Measurements from ENCODE around the gene HNRNPA3. TPM values are rescaled to one million over a fixed set of nuclear protein-coding genes. Genes with fewer than 3 reads are reported as not detected.
"Not testable (repeated sequence)": the region's sequence is repeated elsewhere in the genome, so short reads cannot be mapped to it uniquely, and the experiment has no call there.

HNRNPA3 gene
- total RNA-seq, 2 experiments from 2014 or later, result 292 to 308 TPM

DNA sequence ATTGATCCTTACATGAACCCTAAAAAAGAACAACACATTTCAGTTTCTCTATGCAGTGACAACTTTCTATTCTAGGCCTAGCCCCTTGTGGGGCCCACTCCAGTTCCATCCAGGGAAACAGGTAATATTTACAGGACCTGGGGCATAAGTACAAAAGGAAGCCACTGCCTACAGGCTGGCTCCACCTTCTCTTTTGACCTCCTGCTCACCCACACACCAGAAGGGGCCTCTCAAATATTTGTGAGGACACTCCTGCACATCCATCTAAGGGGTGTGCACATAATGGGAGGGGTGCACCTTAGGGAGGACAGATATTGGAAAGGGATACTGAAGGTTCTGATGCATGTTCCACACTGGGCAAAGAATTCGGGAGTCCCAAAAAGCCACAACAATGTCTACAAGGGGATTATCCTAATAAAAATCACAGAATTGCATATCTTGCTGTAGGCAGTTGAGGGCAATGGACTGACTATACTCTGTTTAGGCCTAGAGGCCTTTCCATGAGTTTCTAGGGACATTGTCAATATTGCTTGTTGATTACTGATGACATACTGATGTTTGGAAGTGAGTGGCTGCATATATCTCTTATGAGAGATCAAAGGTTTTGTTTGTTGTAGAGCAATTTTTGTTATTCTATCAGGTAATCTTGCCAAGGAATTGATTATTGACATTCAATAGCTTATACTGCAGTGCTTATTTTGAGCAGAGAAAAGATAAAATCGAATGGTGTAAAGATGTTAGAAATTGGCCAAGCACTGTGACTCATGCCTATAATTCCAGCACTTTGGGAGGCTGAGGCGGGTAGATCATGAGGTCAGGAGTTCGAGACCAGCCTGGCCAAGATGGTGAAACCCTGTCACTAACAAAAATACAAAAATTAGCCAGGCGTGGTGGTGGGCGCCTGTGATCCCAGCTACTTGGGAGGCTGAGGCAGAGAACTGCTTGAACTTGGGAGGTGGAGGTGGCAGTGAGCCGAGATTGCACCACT lies 23.8 kb upstream of the HNRNPA3 start:
- Mint-ChIP-seq H3K9me3 (no peaks in the 10 kb centered on the region), H3K27ac (no peak overlapping the region), H3K4me3 (no peak overlapping the region), H3K27me3 (no peaks in the 10 kb centered on the region), H3K36me3 (ENCODE audit: low read depth) (no peaks in the 10 kb centered on the region), H3K4me1 (ENCODE audit: low read depth) (peaks cover 3% of the 10 kb centered on the region)
- ChIA-PET POLR2A (no interaction called here), CTCF (interaction anchor here (1.4 to 3.2 kb wide), 2 partner anchors 24 to 147 kb away, joined by 6 to 20 read pairs; no protein-coding TSS in a partner anchor)
- TF ChIP-seq, protein P1, sequence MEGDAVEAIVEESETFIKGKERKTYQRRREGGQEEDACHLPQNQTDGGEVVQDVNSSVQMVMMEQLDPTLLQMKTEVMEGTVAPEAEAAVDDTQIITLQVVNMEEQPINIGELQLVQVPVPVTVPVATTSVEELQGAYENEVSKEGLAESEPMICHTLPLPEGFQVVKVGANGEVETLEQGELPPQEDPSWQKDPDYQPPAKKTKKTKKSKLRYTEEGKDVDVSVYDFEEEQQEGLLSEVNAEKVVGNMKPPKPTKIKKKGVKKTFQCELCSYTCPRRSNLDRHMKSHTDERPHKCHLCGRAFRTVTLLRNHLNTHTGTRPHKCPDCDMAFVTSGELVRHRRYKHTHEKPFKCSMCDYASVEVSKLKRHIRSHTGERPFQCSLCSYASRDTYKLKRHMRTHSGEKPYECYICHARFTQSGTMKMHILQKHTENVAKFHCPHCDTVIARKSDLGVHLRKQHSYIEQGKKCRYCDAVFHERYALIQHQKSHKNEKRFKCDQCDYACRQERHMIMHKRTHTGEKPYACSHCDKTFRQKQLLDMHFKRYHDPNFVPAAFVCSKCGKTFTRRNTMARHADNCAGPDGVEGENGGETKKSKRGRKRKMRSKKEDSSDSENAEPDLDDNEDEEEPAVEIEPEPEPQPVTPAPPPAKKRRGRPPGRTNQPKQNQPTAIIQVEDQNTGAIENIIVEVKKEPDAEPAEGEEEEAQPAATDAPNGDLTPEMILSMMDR (IDR thresholded peaks at IDR 0.05), result no peak
- ATAC-seq (no peak), DNase-seq (no peak)
- intact Hi-C loops (cut with micrococcal nuclease), result no loop called here

DNA sequence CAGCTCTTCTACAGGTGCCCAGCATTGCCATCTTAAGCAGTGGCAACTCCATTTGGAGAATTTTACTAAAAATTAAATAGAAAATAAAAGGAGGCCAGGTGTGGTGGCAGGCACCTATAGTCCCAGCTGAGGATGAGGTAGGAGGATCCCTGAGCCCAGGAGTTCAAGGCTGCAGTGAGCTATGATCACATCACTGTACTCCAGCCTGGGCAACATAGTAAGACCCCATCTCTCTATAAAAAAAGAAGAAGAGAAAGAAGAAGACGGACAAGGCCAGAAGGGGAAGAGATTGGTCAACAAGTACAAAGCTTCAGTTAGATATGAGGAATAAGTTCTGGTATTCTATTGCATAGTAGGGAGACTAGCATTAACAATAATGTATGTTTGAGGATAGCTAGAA lies 21.7 kb upstream of the HNRNPA3 start:
- CTCF ChIA-PET, result interaction anchor here (3.2 kb wide), 1 partner anchor 26 kb away, joined by 20 read pairs; no protein-coding TSS in a partner anchor
- POLR2A ChIA-PET, result no interaction called here
- H3K27me3 Mint-ChIP-seq, result no peaks in the 10 kb centered on the region
- no peak overlapping the region for H3K4me3 Mint-ChIP-seq
- DNase-seq (no peak), ATAC-seq (no peak)
- intact Hi-C loops (cut with micrococcal nuclease), result no loop called here
- TF ChIP-seq, protein P1 (IDR thresholded peaks at IDR 0.05), result no peak
- no peaks in the 10 kb centered on the region for H3K36me3 Mint-ChIP-seq (ENCODE audit: low read depth)
- H3K9me3 Mint-ChIP-seq, result no peaks in the 10 kb centered on the region
- no peak overlapping the region for H3K27ac Mint-ChIP-seq
- peaks cover 3% of the 10 kb centered on the region for H3K4me1 Mint-ChIP-seq (ENCODE audit: low read depth)

DNA sequence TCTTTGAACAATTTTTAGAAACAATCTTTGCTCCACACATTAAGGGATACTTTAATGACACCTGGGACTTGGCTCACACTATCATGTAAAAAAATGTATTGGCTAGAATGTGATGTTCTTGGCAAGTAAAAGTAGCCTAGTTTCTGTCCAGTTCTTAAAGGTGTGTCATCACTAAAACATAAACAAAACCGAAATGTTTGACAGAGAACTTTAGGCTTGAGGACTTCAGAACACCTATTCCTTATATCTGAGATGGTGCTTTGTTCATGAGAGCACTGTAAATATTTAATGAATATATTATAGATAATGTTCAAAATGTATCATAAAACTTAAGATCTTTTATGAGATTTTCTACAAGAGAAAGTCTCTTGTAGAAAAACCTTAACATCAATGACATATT lies 19.8 kb upstream of the HNRNPA3 start:
- intact Hi-C loops (cut with micrococcal nuclease), result no loop called here
- no peak overlapping the region for H3K27ac Mint-ChIP-seq

DNA sequence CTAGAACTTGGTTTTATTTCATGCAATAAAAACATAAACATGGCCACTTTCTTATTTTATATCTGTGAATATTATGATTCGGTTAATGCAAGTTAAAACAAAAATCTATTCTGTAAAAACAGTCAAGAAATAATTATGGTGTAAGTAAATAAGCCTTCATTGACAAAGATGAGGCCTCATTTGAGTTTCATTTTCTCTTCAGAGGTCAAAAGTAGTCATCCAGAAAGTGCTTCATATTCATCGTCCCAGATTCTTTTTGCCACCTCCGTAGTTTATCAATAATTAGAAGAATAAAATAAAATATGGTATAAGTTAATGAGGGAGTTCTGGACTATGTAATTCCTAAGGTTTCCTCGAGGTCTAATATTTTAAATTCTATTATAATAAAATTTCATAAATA lies 19.4 kb upstream of the HNRNPA3 start:
- POLR2A ChIA-PET, result no interaction called here
- Mint-ChIP-seq H3K4me1 (ENCODE audit: low read depth) (peaks cover 3% of the 10 kb centered on the region), H3K4me3 (no peak overlapping the region), H3K27me3 (no peaks in the 10 kb centered on the region), H3K27ac (no peak overlapping the region), H3K9me3 (no peaks in the 10 kb centered on the region), H3K36me3 (ENCODE audit: low read depth) (no peaks in the 10 kb centered on the region)
- no peak for ATAC-seq
- DNase-seq, result no peak
- CTCF ChIA-PET, result interaction anchor here (0.9 kb wide), 1 partner anchor 8 kb away, joined by 3 read pairs; no protein-coding TSS in a partner anchor
- intact Hi-C loops (cut with micrococcal nuclease), result no loop called here
- TF ChIP-seq, protein P1 (IDR thresholded peaks at IDR 0.05), result no peak

More for the DNA sequence above, 19.8 kb upstream of the HNRNPA3 start:
- POLR2A ChIA-PET, result no interaction called here
- Mint-ChIP-seq H3K9me3 (no peaks in the 10 kb centered on the region), H3K27me3 (no peaks in the 10 kb centered on the region), H3K4me1 (ENCODE audit: low read depth) (peaks cover 3% of the 10 kb centered on the region), H3K36me3 (ENCODE audit: low read depth) (no peaks in the 10 kb centered on the region), H3K4me3 (no peak overlapping the region)
- no peak for ATAC-seq
- CTCF ChIA-PET, result no interaction called here
- TF ChIP-seq, protein P1 (IDR thresholded peaks at IDR 0.05), result no peak
- DNase-seq, result no peak

DNA sequence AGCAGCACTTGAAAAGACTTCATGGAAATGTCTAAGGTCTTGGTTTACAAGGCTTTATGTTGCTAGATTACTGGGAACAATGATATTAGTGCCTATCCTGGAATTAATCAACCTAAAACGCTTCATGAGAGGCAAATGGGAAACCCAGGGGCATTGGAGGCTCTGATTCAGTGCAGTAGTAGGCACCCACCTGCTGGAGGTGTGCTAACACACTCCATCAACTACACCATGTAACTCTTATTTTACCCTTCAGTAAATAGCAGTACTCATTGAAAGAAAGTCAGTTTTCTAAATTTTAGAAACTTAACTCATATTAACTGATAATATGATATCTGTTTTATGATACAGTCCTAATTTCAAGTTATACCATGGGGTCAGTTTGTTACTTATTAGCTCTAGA lies 17.4 kb upstream of the HNRNPA3 start:
- DNase-seq (peak; percentile 15), ATAC-seq (peak; percentile 51)
- ChIA-PET CTCF (interaction anchor here (0.9 to 5.8 kb wide), 5 partner anchors 11 to 140 kb away, joined by 3 to 48 read pairs (median 4); no protein-coding TSS in a partner anchor), POLR2A (no interaction called here)
- Mint-ChIP-seq H3K4me1 (ENCODE audit: low read depth) (peaks cover 3% of the 10 kb centered on the region), H3K27ac (no peak overlapping the region), H3K4me3 (no peak overlapping the region), H3K27me3 (no peaks in the 10 kb centered on the region), H3K36me3 (ENCODE audit: low read depth) (no peaks in the 10 kb centered on the region), H3K9me3 (no peaks in the 10 kb centered on the region)
- TF ChIP-seq, protein P1 (IDR thresholded peaks at IDR 0.05), result no peak
- intact Hi-C loops (cut with micrococcal nuclease), result no loop called here

DNA sequence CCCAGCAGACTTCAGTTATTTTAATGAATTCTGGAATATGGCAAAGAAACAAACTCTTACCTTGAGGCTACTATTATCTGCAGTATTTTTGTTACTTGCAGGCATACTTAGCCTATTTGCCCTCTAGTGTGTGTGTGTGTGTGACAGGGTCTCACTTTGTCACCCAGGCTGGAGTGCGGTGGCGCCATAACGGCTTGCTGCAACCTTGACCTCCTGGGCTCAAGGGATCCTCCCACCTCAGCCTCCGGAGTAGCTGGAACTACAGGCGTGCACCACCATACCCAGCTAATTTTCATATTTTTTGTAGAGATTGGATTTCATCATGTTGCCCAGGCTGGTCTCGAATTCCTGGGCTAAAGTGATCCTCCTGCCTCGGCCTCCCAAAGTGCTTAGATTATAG lies 12.2 kb upstream of the HNRNPA3 start:
- intact Hi-C loops (cut with micrococcal nuclease); H3K9me3 Mint-ChIP-seq; H3K4me3 Mint-ChIP-seq; H3K27ac Mint-ChIP-seq; DNase-seq; H3K36me3 Mint-ChIP-seq (ENCODE audit: low read depth); H3K4me1 Mint-ChIP-seq (ENCODE audit: low read depth); POLR2A ChIA-PET; H3K27me3 Mint-ChIP-seq; ATAC-seq: not testable (repeated sequence)
- CTCF ChIA-PET, result interaction anchor here (3.6 kb wide), 1 partner anchor 35 kb away, joined by 17 read pairs; no protein-coding TSS in a partner anchor

Data from activated CD8-positive, alpha-beta T cell treated with anti-CD3 and anti-CD28 coated beads for 36 hours (primary cell).